CD4-positive, alpha-beta T cell (primary cell): Measurements from ENCODE around the gene MTMR4. TPM values are rescaled to one million over a fixed set of nuclear protein-coding genes. Genes with fewer than 3 reads are reported as not detected.

ENCODE experiments used
- ATAC-seq: fragments of 200-7000 bp; cut with Tn5 transposase; one replicate; pipeline ENCODE4 v1.10.0; 2022; ENCODE audit warnings: mild to moderate bottlenecking; ENCODE audit not compliant: poor library complexity
- CTCF ChIA-PET: fragments of 350-600 bp; sonication (Branson Sonifier 250); formaldehyde crosslinking; loops from one replicate; lab custom pipeline; 2021; ENCODE audit warnings: antibody characterized with exemption, inconsistent platforms; lab: Charles Lee
- POLR2A ChIA-PET: fragments of 350-600 bp; sonication (Branson Sonifier 250); formaldehyde crosslinking; loops from one replicate; lab custom pipeline; 2021; ENCODE audit warnings: antibody characterized with exemption, inconsistent platforms; lab: Charles Lee
- DNase-seq, 14 experiments: peaks; one replicate each; pipeline ENCODE4 v3.0.0-alpha.2; 2013 to 2020; ENCODE audit warnings: mixed read lengths in 2 of 14
- H3K27ac ChIP-seq, 2 donors: one replicate each; pipeline versions ENCODE4 v1.5.1 to v1.7.0; 2013; ENCODE audit warnings: low read length in 2 of 2, low read depth in 1 of 2, mild to moderate bottlenecking in 1 of 2
- H3K27me3 ChIP-seq, 2 experiments: 1 replicate in 1 of 2; 2 replicates in 1 of 2; pipeline versions ENCODE4 v1.6.1 to v1.7.0; 2013; ENCODE audit warnings: low read length in 2 of 2, control low read depth in 1 of 2, mild to moderate bottlenecking in 1 of 2, moderate library complexity in 1 of 2; ENCODE audit not compliant: insufficient read depth in 2 of 2, control insufficient read depth in 1 of 2
- H3K36me3 ChIP-seq: one replicate; pipeline ENCODE4 v1.6.1; 2013; ENCODE audit warnings: low read length, control low read depth; ENCODE audit not compliant: insufficient read depth
- H3K4me1 ChIP-seq: one replicate; pipeline ENCODE4 v1.6.1; 2013; ENCODE audit warnings: low read length, control low read depth; ENCODE audit not compliant: insufficient read depth
- H3K4me3 ChIP-seq: one replicate; pipeline ENCODE4 v1.5.1; 2013; ENCODE audit warnings: mild to moderate bottlenecking, low read length, moderate library complexity
- H3K9me3 ChIP-seq, 2 experiments: 1 replicate in 1 of 2; 2 replicates in 1 of 2; pipeline versions ENCODE4 v1.6.1 to v1.7.0; 2013; ENCODE audit warnings: low read length in 2 of 2, mild to moderate bottlenecking in 2 of 2, control low read depth in 1 of 2, moderate library complexity in 1 of 2; ENCODE audit not compliant: control insufficient read depth in 1 of 2, insufficient read depth in 1 of 2
- H3K27ac Mint-ChIP-seq: one replicate; pipeline ENCODE4 v1.8.0; 2020; ENCODE audit warnings: mixed read lengths
- H3K27me3 Mint-ChIP-seq: one replicate; pipeline ENCODE4 v1.8.0; 2021; ENCODE audit warnings: mixed read lengths
- H3K36me3 Mint-ChIP-seq: one replicate; pipeline ENCODE4 v1.8.0; 2021; ENCODE audit warnings: low read depth, mixed read lengths
- H3K4me1 Mint-ChIP-seq: one replicate; pipeline ENCODE4 v1.8.0; 2021; ENCODE audit warnings: low read depth, mixed read lengths
- H3K4me3 Mint-ChIP-seq: one replicate; pipeline ENCODE4 v1.8.0; 2020; ENCODE audit warnings: mild to moderate bottlenecking, mixed read lengths
- H3K9me3 Mint-ChIP-seq: one replicate; pipeline ENCODE4 v1.8.0; 2020; ENCODE audit warnings: mixed read lengths
- intact Hi-C, 2 experiments: fragments of 100-400 bp; cut with DNase I in 1 of 2; cut with micrococcal nuclease in 1 of 2; formaldehyde crosslinking; loops; one replicate each; pipeline versions ENCODE4 v1.15.1 to v1.9.0; 2023 to 2025; cut with DNase I, micrococcal nuclease
- total RNA-seq, 174 experiments: library from RNA in 2 of 174; stranded (reverse) in 2 of 174; gene quantifications; one replicate each; pipeline ENCODE4 v1.2.3 and lab custom pipeline; 2021 to 2026
- TF ChIP-seq, protein P1 (sequence below): fragments of 200-600 bp; IDR thresholded peaks from one replicate; pipeline ENCODE4 v1.8.0; 2022; ENCODE audit warnings: antibody characterized with exemption, mild to moderate bottlenecking

MTMR4 gene
- total RNA-seq, 2 experiments from 2014 or later, result 28.8 to 30.0 TPM

DNA sequence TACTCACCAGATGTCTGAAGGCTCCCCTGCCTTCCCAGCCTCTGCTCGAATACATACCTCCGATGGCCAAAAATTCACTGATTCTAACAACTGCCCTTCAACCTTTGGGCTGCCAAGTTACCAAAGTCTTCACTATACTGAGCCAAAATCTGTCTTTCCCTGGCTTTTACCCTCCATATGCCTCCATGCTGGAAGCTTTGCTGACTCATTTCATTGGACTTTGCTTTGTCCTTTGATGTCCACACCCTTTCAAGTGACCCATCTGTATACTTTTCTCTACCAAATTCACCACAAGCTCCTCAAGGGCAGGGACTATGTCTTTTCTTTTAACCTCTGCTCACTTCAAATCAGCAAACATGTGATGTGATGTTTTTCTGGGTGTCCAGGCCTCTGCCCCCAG lies 21.0 kb upstream of the MTMR4 start:
- TF ChIP-seq, protein P1, sequence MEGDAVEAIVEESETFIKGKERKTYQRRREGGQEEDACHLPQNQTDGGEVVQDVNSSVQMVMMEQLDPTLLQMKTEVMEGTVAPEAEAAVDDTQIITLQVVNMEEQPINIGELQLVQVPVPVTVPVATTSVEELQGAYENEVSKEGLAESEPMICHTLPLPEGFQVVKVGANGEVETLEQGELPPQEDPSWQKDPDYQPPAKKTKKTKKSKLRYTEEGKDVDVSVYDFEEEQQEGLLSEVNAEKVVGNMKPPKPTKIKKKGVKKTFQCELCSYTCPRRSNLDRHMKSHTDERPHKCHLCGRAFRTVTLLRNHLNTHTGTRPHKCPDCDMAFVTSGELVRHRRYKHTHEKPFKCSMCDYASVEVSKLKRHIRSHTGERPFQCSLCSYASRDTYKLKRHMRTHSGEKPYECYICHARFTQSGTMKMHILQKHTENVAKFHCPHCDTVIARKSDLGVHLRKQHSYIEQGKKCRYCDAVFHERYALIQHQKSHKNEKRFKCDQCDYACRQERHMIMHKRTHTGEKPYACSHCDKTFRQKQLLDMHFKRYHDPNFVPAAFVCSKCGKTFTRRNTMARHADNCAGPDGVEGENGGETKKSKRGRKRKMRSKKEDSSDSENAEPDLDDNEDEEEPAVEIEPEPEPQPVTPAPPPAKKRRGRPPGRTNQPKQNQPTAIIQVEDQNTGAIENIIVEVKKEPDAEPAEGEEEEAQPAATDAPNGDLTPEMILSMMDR, result no peak
- H3K9me3 ChIP-seq, result peaks cover 0 to 7% of the 10 kb centered on the region in 2 experiments
- Mint-ChIP-seq H3K4me1 (no peaks in the 10 kb centered on the region), H3K36me3 (no peaks in the 10 kb centered on the region), H3K4me3 (no peak overlapping the region), H3K9me3 (no peaks in the 10 kb centered on the region), H3K27me3 (peaks cover 36% of the 10 kb centered on the region), H3K27ac (no peak overlapping the region)
- ChIA-PET CTCF (no interaction called here), POLR2A (no interaction called here)
- no peak overlapping the region for H3K4me3 ChIP-seq
- no peak for ATAC-seq
- H3K36me3 ChIP-seq, result no peaks in the 10 kb centered on the region
- no peak overlapping the region for H3K27ac ChIP-seq
- no peak for DNase-seq
- H3K27me3 ChIP-seq, result peaks cover 6 to 16% of the 10 kb centered on the region in 2 experiments
- H3K4me1 ChIP-seq, result peaks cover 15% of the 10 kb centered on the region
- intact Hi-C loops, result no loop called here

DNA sequence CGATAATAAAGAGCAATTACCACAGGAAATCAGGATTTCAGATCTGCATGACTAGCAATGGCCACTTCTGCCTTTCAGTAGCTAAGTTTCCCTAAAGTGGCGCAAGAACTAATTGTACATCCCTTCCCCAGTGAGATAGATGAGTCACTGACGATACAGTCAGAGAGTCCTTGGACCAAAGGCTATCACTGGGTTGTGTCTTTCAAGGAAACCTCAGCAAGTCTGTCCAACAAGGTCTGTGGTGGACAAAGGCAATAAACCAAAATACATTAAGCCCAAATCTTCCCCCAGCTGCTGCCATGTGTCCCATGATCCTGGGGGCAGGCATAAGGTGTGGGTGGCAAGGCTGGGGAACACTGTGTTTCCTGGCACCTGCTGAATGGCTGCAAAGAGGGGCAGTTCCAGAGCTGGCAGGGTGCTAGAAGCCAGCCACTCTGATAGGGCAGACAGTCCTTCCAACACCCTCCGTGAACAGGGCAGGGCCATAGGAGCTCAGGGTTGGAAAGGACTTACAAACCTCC lies 20.5 kb upstream of the MTMR4 start:
- Mint-ChIP-seq H3K4me1 (no peaks in the 10 kb centered on the region), H3K36me3 (no peaks in the 10 kb centered on the region), H3K4me3 (no peak overlapping the region), H3K27me3 (peaks cover 36% of the 10 kb centered on the region), H3K27ac (no peak overlapping the region), H3K9me3 (no peaks in the 10 kb centered on the region)
- H3K4me1 ChIP-seq, result peaks cover 15% of the 10 kb centered on the region
- no peak for ATAC-seq
- intact Hi-C loops, result loop anchor here in 1 of 2 experiments (5.0 kb wide), 1 partner anchor 157 kb away; the partner anchor contains the start of genes RAD51C and TEX14
- peaks cover 6 to 16% of the 10 kb centered on the region in 2 experiments for H3K27me3 ChIP-seq
- TF ChIP-seq, protein P1, result no peak
- no peaks in the 10 kb centered on the region for H3K36me3 ChIP-seq
- CTCF ChIA-PET, result no interaction called here
- DNase-seq, result peak in 2 of 14 experiments; percentile 56 to 64
- no peak overlapping the region for H3K4me3 ChIP-seq
- POLR2A ChIA-PET, result no interaction called here
- H3K9me3 ChIP-seq, result peaks cover 0 to 7% of the 10 kb centered on the region in 2 experiments
- H3K27ac ChIP-seq, result no peak overlapping the region

- Mint-ChIP-seq H3K36me3 (no peaks in the 10 kb centered on the region), H3K27ac (no peak overlapping the region), H3K4me1 (no peaks in the 10 kb centered on the region), H3K9me3 (no peaks in the 10 kb centered on the region), H3K4me3 (peak overlapping the region; percentile 58), H3K27me3 (peaks cover 41% of the 10 kb centered on the region)
- H3K27me3 ChIP-seq, result peaks cover 6 to 16% of the 10 kb centered on the region in 2 experiments
- POLR2A ChIA-PET, result no interaction called here
- H3K9me3 ChIP-seq, result peaks cover 0 to 7% of the 10 kb centered on the region in 2 experiments
- ATAC-seq (no peak), DNase-seq (no peak)
- TF ChIP-seq, protein P1, result no peak
- H3K36me3 ChIP-seq, result no peaks in the 10 kb centered on the region
- H3K27ac ChIP-seq, result no peak overlapping the region
- H3K4me3 ChIP-seq, result no peak overlapping the region
- CTCF ChIA-PET, result interaction anchor here (1.3 kb wide), 1 partner anchor 16 kb away, joined by 4 read pairs; no protein-coding TSS in a partner anchor
- intact Hi-C loops, result loop anchor here in 1 of 2 experiments (5.0 kb wide), 1 partner anchor 158 kb away; the partner anchor contains the start of genes RAD51C and TEX14
- peaks cover 15% of the 10 kb centered on the region for H3K4me1 ChIP-seq
These were observed 19.9 kb upstream of the MTMR4 start for GRCh38 chr17:58534331-58534730.
